OCI-LY1 (cell line): ENCODE measurements around the gene GRK1.

ENCODE experiments used
- H2AFZ ChIP-seq: fragments of 200-600 bp; sonication (generic), shearing (Covaris generic); 2 replicates; pipeline ENCODE4 v1.6.0; 2014; ENCODE audit warnings: antibody characterized with exemption, mild to moderate bottlenecking, low read length
- H3F3A ChIP-seq: fragments of 200-600 bp; sonication (generic), shearing (Covaris generic); 2 replicates; pipeline ENCODE4 v1.6.0; 2014; ENCODE audit warnings: mild to moderate bottlenecking, antibody characterized with exemption, low read length, moderate library complexity; ENCODE audit not compliant: insufficient read depth
- H3K27ac ChIP-seq: fragments of 200-600 bp; sonication (generic); 2 replicates; pipeline ENCODE4 v1.5.1; 2014; ENCODE audit warnings: low read length, mixed run types, mild to moderate bottlenecking, low read depth; ENCODE audit not compliant: poor library complexity, severe bottlenecking
- H3K27me3 ChIP-seq: fragments of 200-600 bp; sonication (generic); 2 replicates; pipeline ENCODE4 v1.6.0; 2014; ENCODE audit warnings: antibody characterized with exemption, mild to moderate bottlenecking, low read length, moderate library complexity; ENCODE audit not compliant: insufficient read depth
- H3K36me3 ChIP-seq: fragments of 200-600 bp; sonication (generic); 2 replicates; pipeline ENCODE4 v1.6.1; 2014; ENCODE audit warnings: mild to moderate bottlenecking, antibody characterized with exemption, low read length, moderate library complexity, mixed read lengths; ENCODE audit not compliant: insufficient read depth
- H3K4me1 ChIP-seq: fragments of 200-600 bp; sonication (generic); 2 replicates; pipeline ENCODE4 v1.5.1; 2014; ENCODE audit warnings: mild to moderate bottlenecking, low read length, moderate library complexity; ENCODE audit not compliant: insufficient read depth, severe bottlenecking
- H3K4me2 ChIP-seq: fragments of 200-600 bp; sonication (generic), shearing (Covaris generic); 2 replicates; pipeline ENCODE4 v1.6.1; 2014; ENCODE audit warnings: low read length
- H3K4me3 ChIP-seq: fragments of 200-600 bp; sonication (generic); 2 replicates; pipeline ENCODE4 v1.5.1; 2014; ENCODE audit warnings: low read length, low read depth, mild to moderate bottlenecking, mixed read lengths; ENCODE audit not compliant: poor library complexity, severe bottlenecking
- H3K79me2 ChIP-seq: fragments of 200-600 bp; shearing (Covaris generic); 2 replicates; pipeline ENCODE4 v1.6.1; 2016; ENCODE audit warnings: mixed run types, low read length, mixed read lengths; ENCODE audit not compliant: insufficient read depth
- H3K9ac ChIP-seq: fragments of 200-600 bp; sonication (generic), shearing (Covaris generic); 2 replicates; pipeline ENCODE4 v1.6.1; 2014; ENCODE audit warnings: mild to moderate bottlenecking, low read length, mixed read lengths
- H3K9me2 ChIP-seq: fragments of 200-600 bp; sonication (generic), shearing (Covaris generic); 2 replicates; pipeline ENCODE4 v1.6.1; 2014; ENCODE audit warnings: low read depth, mild to moderate bottlenecking, low read length, mixed read lengths
- H3K9me3 ChIP-seq: fragments of 200-600 bp; shearing (Covaris generic); 2 replicates; pipeline ENCODE4 v1.6.1; 2014; ENCODE audit warnings: low read length, mixed read lengths
- H4K20me1 ChIP-seq: fragments of 200-600 bp; sonication (generic), shearing (Covaris generic); 2 replicates; pipeline ENCODE4 v1.6.0; 2016; ENCODE audit warnings: mild to moderate bottlenecking, low read length; ENCODE audit not compliant: insufficient read depth
- EZH2 ChIP-seq: fragments of 200-600 bp; sonication (generic), shearing (Covaris generic); IDR thresholded peaks from 2 replicates; pipeline ENCODE4 v1.8.0; 2017; ENCODE audit warnings: borderline replicate concordance, mixed run types, mild to moderate bottlenecking, antibody characterized with exemption, low read length, moderate library complexity, mixed read lengths
- TF ChIP-seq, protein P1 (sequence below): fragments of 200-600 bp; sonication (generic), shearing (Covaris generic); IDR thresholded peaks from 2 replicates; pipeline ENCODE4 v1.5.1; 2017; ENCODE audit warnings: mild to moderate bottlenecking, antibody characterized with exemption, low read length, moderate library complexity, mixed read lengths

GRK1 gene

GRCh38 chr13:113636266-113636963, 30.6 kb upstream of the GRK1 start:
- Histone ChIP-seq H3K79me2 (no peaks in the 10 kb centered on the region), H3K4me3 (no peak overlapping the region), H3K36me3 (peaks cover 98% of the 10 kb centered on the region), H3K9me3 (peaks cover 1% of the 10 kb centered on the region; the same call in 1 of the 2 replicates), H3K27ac (no peak overlapping the region), H3K4me1 (no peaks in the 10 kb centered on the region), H3K27me3 (no peaks in the 10 kb centered on the region), H3K9me2 (no peaks in the 10 kb centered on the region), H2AFZ (no peak overlapping the region), H3F3A (no peaks in the 10 kb centered on the region), H4K20me1 (no peaks in the 10 kb centered on the region), H3K9ac (no peak overlapping the region), H3K4me2 (no peak overlapping the region)
- TF ChIP-seq EZH2 = no peak
- TF ChIP-seq, protein P1, sequence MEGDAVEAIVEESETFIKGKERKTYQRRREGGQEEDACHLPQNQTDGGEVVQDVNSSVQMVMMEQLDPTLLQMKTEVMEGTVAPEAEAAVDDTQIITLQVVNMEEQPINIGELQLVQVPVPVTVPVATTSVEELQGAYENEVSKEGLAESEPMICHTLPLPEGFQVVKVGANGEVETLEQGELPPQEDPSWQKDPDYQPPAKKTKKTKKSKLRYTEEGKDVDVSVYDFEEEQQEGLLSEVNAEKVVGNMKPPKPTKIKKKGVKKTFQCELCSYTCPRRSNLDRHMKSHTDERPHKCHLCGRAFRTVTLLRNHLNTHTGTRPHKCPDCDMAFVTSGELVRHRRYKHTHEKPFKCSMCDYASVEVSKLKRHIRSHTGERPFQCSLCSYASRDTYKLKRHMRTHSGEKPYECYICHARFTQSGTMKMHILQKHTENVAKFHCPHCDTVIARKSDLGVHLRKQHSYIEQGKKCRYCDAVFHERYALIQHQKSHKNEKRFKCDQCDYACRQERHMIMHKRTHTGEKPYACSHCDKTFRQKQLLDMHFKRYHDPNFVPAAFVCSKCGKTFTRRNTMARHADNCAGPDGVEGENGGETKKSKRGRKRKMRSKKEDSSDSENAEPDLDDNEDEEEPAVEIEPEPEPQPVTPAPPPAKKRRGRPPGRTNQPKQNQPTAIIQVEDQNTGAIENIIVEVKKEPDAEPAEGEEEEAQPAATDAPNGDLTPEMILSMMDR = no peak

DNA sequence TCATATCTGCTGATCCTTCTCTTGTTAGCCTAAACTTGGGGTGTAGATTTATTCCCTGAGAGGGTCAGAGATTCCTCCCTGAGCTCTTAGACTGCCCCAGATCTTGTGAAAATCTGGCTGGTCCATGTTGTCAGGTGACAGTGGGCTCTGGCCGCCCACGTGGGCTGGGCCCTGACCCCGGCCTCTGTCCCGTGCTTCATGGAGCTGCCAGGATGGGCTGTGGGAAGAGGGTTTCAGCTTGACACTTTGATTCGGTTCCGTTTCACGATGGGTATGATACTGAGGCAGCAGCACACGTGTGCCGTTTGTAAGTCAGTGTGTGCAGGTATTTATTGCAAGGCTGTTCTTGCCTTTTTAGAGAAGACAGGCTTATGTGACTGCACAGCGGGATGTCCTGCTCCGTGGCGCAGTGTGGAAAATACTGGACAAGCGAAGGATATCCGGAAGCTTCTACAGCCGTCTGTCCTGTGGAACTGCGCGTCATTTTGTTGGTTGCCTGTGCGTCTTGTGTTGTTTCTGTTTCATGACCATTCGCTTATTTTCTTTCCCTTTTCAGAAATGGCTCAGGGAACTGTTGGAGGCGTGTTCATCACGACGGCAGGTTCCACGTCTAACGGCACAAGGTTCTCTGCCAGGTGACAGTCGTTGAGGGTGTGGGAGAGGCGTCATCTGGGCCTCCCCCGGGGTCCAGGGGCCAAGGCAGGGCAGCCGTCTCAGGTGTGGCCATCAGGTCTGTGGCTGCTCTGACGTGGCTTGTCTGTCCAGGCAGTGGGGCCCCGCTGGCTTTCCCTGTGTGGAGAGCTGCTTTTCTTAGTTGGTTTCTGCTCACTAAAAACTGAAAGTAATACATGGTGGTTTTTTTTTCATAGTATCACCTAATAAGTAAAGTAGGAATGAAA, 29.5 kb upstream of the GRK1 start:
- Histone ChIP-seq H3K79me2 (no peaks in the 10 kb centered on the region), H3K9me3 (peaks cover 2% of the 10 kb centered on the region; the same call in 1 of the 2 replicates), H2AFZ (no peak overlapping the region), H4K20me1 (no peaks in the 10 kb centered on the region), H3K27ac (no peak overlapping the region), H3F3A (no peaks in the 10 kb centered on the region), H3K4me3 (no peak overlapping the region), H3K9ac (no peak overlapping the region), H3K4me1 (no peaks in the 10 kb centered on the region), H3K27me3 (no peaks in the 10 kb centered on the region), H3K36me3 (peaks cover 98% of the 10 kb centered on the region), H3K9me2 (no peaks in the 10 kb centered on the region), H3K4me2 (no peak overlapping the region)
- TF ChIP-seq, protein P1 = no peak
- no peak for TF ChIP-seq EZH2

GRCh38 chr13:113638173-113638746, 28.8 kb upstream of the GRK1 start:
- Histone ChIP-seq H3K27me3 (no peaks in the 10 kb centered on the region), H3K36me3 (peaks cover 91% of the 10 kb centered on the region), H3K4me1 (no peaks in the 10 kb centered on the region), H2AFZ (no peak overlapping the region), H3K27ac (no peak overlapping the region), H3K9me3 (peaks cover 2% of the 10 kb centered on the region; the same call in 1 of the 2 replicates), H3K9ac (no peak overlapping the region), H3F3A (no peaks in the 10 kb centered on the region), H3K4me2 (no peak overlapping the region), H4K20me1 (no peaks in the 10 kb centered on the region), H3K9me2 (no peaks in the 10 kb centered on the region), H3K79me2 (no peaks in the 10 kb centered on the region), H3K4me3 (no peak overlapping the region)
- TF ChIP-seq, protein P1 = no peak
- TF ChIP-seq EZH2 = no peak
